SK-N-SH (cell line): ENCODE results near the gene SH3BGR. TPM values are rescaled to one million over a fixed set of nuclear protein-coding genes. Genes with fewer than 3 reads are reported as not detected.

Experiments used
- CTCF ChIA-PET: fragments of 300-600, 350-600 bp; formaldehyde crosslinking; extraction: SDS; loops from one replicate; lab custom pipeline; 2021; lab: Yijun Ruan, JAX
- POLR2A ChIA-PET: fragments of 350-600 bp; sonication (Branson Sonifier 250); formaldehyde crosslinking; extraction: SDS; loops from one replicate; lab custom pipeline; 2020; ENCODE audit warnings: antibody characterized with exemption, inconsistent platforms; lab: Yijun Ruan, JAX
- DNase-seq: peaks from one replicate; pipeline ENCODE4 v3.0.0; 2012
- H2AFZ ChIP-seq: fragments of 200-600 bp; sonication (generic); 2 replicates; pipeline ENCODE4 v1.8.1; 2016; ENCODE audit warnings: antibody characterized with exemption, mild to moderate bottlenecking, low read depth
- H3F3A ChIP-seq: fragments of 200-600 bp; sonication (generic); replicated peaks from 2 replicates; pipeline ENCODE3; 2016; ENCODE audit warnings: antibody characterized with exemption, mild to moderate bottlenecking; ENCODE audit not compliant: insufficient read depth
- H3K27ac ChIP-seq, 2 experiments: fragments of 200-500 bp in 1 of 2; fragments of 200-600 bp in 1 of 2; sonication (Bioruptor generic) in 1 of 2; sonication (generic), shearing (Covaris generic) in 1 of 2; 2 replicates each; pipeline versions ENCODE4 v1.5.1 to v1.6.1; 2014 to 2016; ENCODE audit warnings: low read depth in 2 of 2, inconsistent platforms in 1 of 2, low read length in 1 of 2, mild to moderate bottlenecking in 1 of 2, mixed read lengths in 1 of 2
- H3K27me3 ChIP-seq: fragments of 200-600 bp; sonication (generic), shearing (Covaris generic); 2 replicates; pipeline ENCODE4 v1.6.1; 2016; ENCODE audit warnings: mixed run types; ENCODE audit not compliant: insufficient read depth
- H3K36me3 ChIP-seq, 2 experiments: fragments of 200-500 bp in 1 of 2; fragments of 200-600 bp in 1 of 2; sonication (Bioruptor generic) in 1 of 2; sonication (generic) in 1 of 2; replicated peaks in 1 of 2; 2 replicates each; pipeline versions ENCODE3 to v1.5.1; 2014 to 2016; ENCODE audit warnings: low read length in 1 of 2, mild to moderate bottlenecking in 1 of 2; ENCODE audit not compliant: insufficient read depth in 2 of 2, control insufficient read depth in 1 of 2
- H3K4me1 ChIP-seq, 2 experiments: fragments of 200-500 bp in 1 of 2; fragments of 200-600 bp in 1 of 2; sonication (Bioruptor generic) in 1 of 2; sonication (generic), shearing (Covaris generic) in 1 of 2; 2 replicates each; pipeline versions ENCODE4 v1.5.1 to v1.6.1; 2014 to 2016; ENCODE audit warnings: low read depth in 1 of 2, low read length in 1 of 2, mixed run types in 1 of 2; ENCODE audit not compliant: insufficient read depth in 2 of 2, control insufficient read depth in 1 of 2
- H3K4me2 ChIP-seq: fragments of 200-600 bp; sonication (generic), shearing (Covaris generic); 2 replicates; pipeline ENCODE4 v1.6.1; 2017; ENCODE audit warnings: mixed run types
- H3K4me3 ChIP-seq, 2 experiments: fragments of 200-500 bp in 1 of 2; fragments of 200-600 bp in 1 of 2; sonication (Bioruptor generic) in 1 of 2; sonication (generic), shearing (Covaris generic) in 1 of 2; 2 replicates each; pipeline versions ENCODE4 v1.5.1 to v1.8.1; 2014 to 2016; ENCODE audit warnings: low read depth in 2 of 2, inconsistent platforms in 1 of 2, low read length in 1 of 2, mild to moderate bottlenecking in 1 of 2, mixed read lengths in 1 of 2, moderate library complexity in 1 of 2
- H3K79me2 ChIP-seq: fragments of 200-600 bp; sonication (generic); 2 replicates; pipeline ENCODE4 v1.8.1; 2017; ENCODE audit warnings: mild to moderate bottlenecking; ENCODE audit not compliant: insufficient read depth
- H3K9ac ChIP-seq: fragments of 200-600 bp; sonication (generic); 2 replicates; pipeline ENCODE4 v1.6.1; 2017; ENCODE audit warnings: mixed run types
- H3K9me2 ChIP-seq: fragments of 200-600 bp; sonication (generic); 2 replicates; pipeline ENCODE4 v1.6.1; 2017; ENCODE audit warnings: mixed run types
- H3K9me3 ChIP-seq: fragments of 200-600 bp; sonication (generic); 2 replicates; pipeline ENCODE4 v1.6.1; 2017; ENCODE audit warnings: mixed run types, mild to moderate bottlenecking, moderate library complexity
- H4K20me1 ChIP-seq: fragments of 200-600 bp; sonication (generic); 2 replicates; pipeline ENCODE4 v1.6.1; 2017; ENCODE audit warnings: mild to moderate bottlenecking, mixed run types; ENCODE audit not compliant: insufficient read depth
- FOSL2 ChIP-seq: IDR thresholded peaks from 2 replicates; pipeline ENCODE4 v1.4.0; 2012; ENCODE audit warnings: low read depth, mild to moderate bottlenecking, moderate library complexity, borderline replicate concordance
- IRF3 ChIP-seq: fragments of 150-350 bp; IDR thresholded peaks from 2 replicates; pipeline ENCODE4 v1.6.1; 2016; ENCODE audit warnings: mild to moderate bottlenecking, low read depth, low read length
- JUND ChIP-seq: IDR thresholded peaks from 2 replicates; pipeline ENCODE4 v1.4.0; 2012
- MEF2A ChIP-seq: IDR thresholded peaks from 2 replicates; pipeline ENCODE4 v1.4.0; 2012; ENCODE audit warnings: low read depth, borderline replicate concordance
- MXI1 ChIP-seq: IDR thresholded peaks from 2 replicates; pipeline ENCODE4 v1.6.1; 2012; ENCODE audit warnings: mild to moderate bottlenecking, low read depth, low read length, improper control_type of control experiment
- NFIC ChIP-seq: IDR thresholded peaks from 2 replicates; pipeline ENCODE4 v1.4.0; 2012; ENCODE audit warnings: borderline replicate concordance
- NRF1 ChIP-seq: IDR thresholded peaks from 2 replicates; pipeline ENCODE4 v1.6.1; 2012; ENCODE audit warnings: low read depth, mild to moderate bottlenecking, low read length
- RAD21 ChIP-seq: IDR thresholded peaks from 2 replicates; pipeline ENCODE4 v1.6.1; 2012; ENCODE audit warnings: mild to moderate bottlenecking, low read length
- REST ChIP-seq: IDR thresholded peaks from 2 replicates; pipeline ENCODE4 v1.6.1; 2012; ENCODE audit warnings: mild to moderate bottlenecking, low read depth, low read length, moderate library complexity
- RXRA ChIP-seq: IDR thresholded peaks from 2 replicates; pipeline ENCODE4 v1.4.0; 2012; ENCODE audit warnings: low read depth, mild to moderate bottlenecking, borderline replicate concordance
- SIN3A ChIP-seq: IDR thresholded peaks from 2 replicates; pipeline ENCODE4 v1.6.1; 2012; ENCODE audit warnings: low read depth, mild to moderate bottlenecking, low read length, moderate library complexity, borderline replicate concordance
- SMC3 ChIP-seq: IDR thresholded peaks from 2 replicates; pipeline ENCODE4 v1.6.1; 2012; ENCODE audit warnings: low read depth, low read length, improper control_type of control experiment
- TAF1 ChIP-seq: IDR thresholded peaks from 2 replicates; pipeline ENCODE4 v1.6.1; 2012; ENCODE audit warnings: low read depth, mild to moderate bottlenecking, low read length, moderate library complexity, borderline replicate concordance
- TCF12 ChIP-seq: IDR thresholded peaks from 2 replicates; pipeline ENCODE4 v1.4.0; 2012
- USF1 ChIP-seq: IDR thresholded peaks from 2 replicates; pipeline ENCODE4 v1.4.0; 2012; ENCODE audit warnings: low read depth, borderline replicate concordance
- WGBS: methylation state at CpG from one replicate; pipeline ENCODE4 v1.1.6; 2017; ENCODE audit warnings: low lambda C conversion rate; 5-methylcytosine and 5-hydroxymethylcytosine counted together
- polyA plus RNA-seq, 3 experiments: library from polyadenylated mRNA; depleted of rRNA; stranded (reverse); fragments of >200 nt; gene quantifications; 2 replicates each; pipeline ENCODE4 v1.2.3, GENCODE V29; 2012

SH3BGR gene
- polyA plus RNA-seq, 1 of the 3 experiments (the other 2 are of a cell fraction), result 1.1 TPM

GRCh38 chr21:39481886-39482285, 30.1 kb downstream of the SH3BGR start:
- DNase-seq, result no peak
- no peaks in the 10 kb centered on the region for H3K9me2 ChIP-seq
- H3K4me1 ChIP-seq, result 0 out of 4 replicates have a peak, but pooled peaks cover 0 to 5% of the 10 kb centered on the region in 2 experiments
- no peak overlapping the region for H3K9ac ChIP-seq
- H3K27me3 ChIP-seq, result no peaks in the 10 kb centered on the region
- no peak for TF ChIP-seq SMC3
- no peak for TF ChIP-seq NRF1
- TF ChIP-seq RAD21, result no peak
- no peak for TF ChIP-seq TAF1
- no peak for TF ChIP-seq USF1
- no peak for TF ChIP-seq JUND
- no peak for TF ChIP-seq MXI1
- no peak for TF ChIP-seq FOSL2
- no peak for TF ChIP-seq IRF3
- TF ChIP-seq REST, result no peak
- no peak for TF ChIP-seq RXRA
- no peak for TF ChIP-seq TCF12
- no peak for TF ChIP-seq SIN3A
- TF ChIP-seq MEF2A, result no peak
- TF ChIP-seq NFIC, result no peak
- H3F3A ChIP-seq, result peaks cover 16% of the 10 kb centered on the region
- WGBS, result 62% methylated on average over 3 of the region's 3 CpGs
- H3K4me2 ChIP-seq, result no peak overlapping the region
- H3K27ac ChIP-seq, result no peak overlapping the region
- H4K20me1 ChIP-seq, result no peaks in the 10 kb centered on the region; the same call in 1 of the 2 replicates
- no peak overlapping the region for H2AFZ ChIP-seq
- ChIA-PET POLR2A (no interaction called here), CTCF (no interaction called here)
- no peaks in the 10 kb centered on the region for H3K36me3 ChIP-seq
- H3K9me3 ChIP-seq, result no peaks in the 10 kb centered on the region
- H3K79me2 ChIP-seq, result no peaks in the 10 kb centered on the region
- H3K4me3 ChIP-seq, result no peak overlapping the region
